HEK293T (cell line): Measurements from ENCODE around the gene RAB15.

Experiments used
- CTCF ChIA-PET: fragments of 350-600 bp; formaldehyde crosslinking; extraction: SDS; loops from one replicate; lab custom pipeline; 2021; ENCODE audit warnings: antibody characterized with exemption, inconsistent platforms; lab: Yijun Ruan, JAX
- POLR2A ChIA-PET: fragments of 350-600 bp; formaldehyde crosslinking; extraction: SDS; loops from one replicate; lab custom pipeline; 2020; ENCODE audit warnings: antibody characterized with exemption, inconsistent platforms; lab: Yijun Ruan, JAX
- DNase-seq: peaks from one replicate; pipeline ENCODE4 v3.0.0; 2012; ENCODE audit warnings: mixed read lengths; ENCODE audit errors: extremely low spot score
- ARNT ChIP-seq: fragments of 450-650 bp; IDR thresholded peaks from 2 replicates; pipeline ENCODE4 v1.6.1; 2017; ENCODE audit warnings: mild to moderate bottlenecking
- BHLHE40 ChIP-seq: fragments of 450-650 bp; IDR thresholded peaks from 2 replicates; pipeline ENCODE4 v1.6.1; 2016; ENCODE audit warnings: mild to moderate bottlenecking, moderate library complexity, borderline replicate concordance
- CTBP1 ChIP-seq: fragments of 450-650 bp; IDR thresholded peaks from 2 replicates; pipeline ENCODE4 v1.6.1; 2016; ENCODE audit warnings: borderline replicate concordance
- ELF4 ChIP-seq: fragments of 450-650 bp; IDR thresholded peaks from 2 replicates; pipeline ENCODE4 v1.6.1; 2017; ENCODE audit warnings: antibody characterized with exemption
- FOXA1 ChIP-seq: fragments of 450-650 bp; IDR thresholded peaks from 2 replicates; pipeline ENCODE4 v1.6.1; 2016; ENCODE audit warnings: mild to moderate bottlenecking
- FOXK2 ChIP-seq: fragments of 450-650 bp; IDR thresholded peaks from 2 replicates; pipeline ENCODE4 v1.6.1; 2016; ENCODE audit warnings: mild to moderate bottlenecking
- FOXM1 ChIP-seq: fragments of 450-650 bp; IDR thresholded peaks from 2 replicates; pipeline ENCODE4 v1.6.1; 2017; ENCODE audit warnings: mild to moderate bottlenecking, borderline replicate concordance
- HDGF ChIP-seq: fragments of 450-650 bp; IDR thresholded peaks from 2 replicates; pipeline ENCODE4 v1.6.1; 2017; ENCODE audit warnings: antibody characterized with exemption, borderline replicate concordance
- L3MBTL2 ChIP-seq: fragments of 450-650 bp; conservative IDR thresholded peaks from 2 replicates; pipeline ENCODE4 v1.6.1; 2016; ENCODE audit warnings: mild to moderate bottlenecking
- LEF1 ChIP-seq: fragments of 450-650 bp; IDR thresholded peaks from 2 replicates; pipeline ENCODE4 v1.6.1; 2017; ENCODE audit warnings: mild to moderate bottlenecking, borderline replicate concordance
- NFRKB ChIP-seq: fragments of 450-650 bp; IDR thresholded peaks from 2 replicates; pipeline ENCODE4 v1.6.1; 2016; ENCODE audit warnings: mild to moderate bottlenecking, moderate library complexity
- SP1 ChIP-seq: fragments of 450-650 bp; IDR thresholded peaks from 2 replicates; pipeline ENCODE4 v1.6.1; 2017
- SUZ12 ChIP-seq: fragments of 450-650 bp; IDR thresholded peaks from 2 replicates; pipeline ENCODE4 v1.6.1; 2016; ENCODE audit warnings: mild to moderate bottlenecking
- TARDBP ChIP-seq: fragments of 450-650 bp; IDR thresholded peaks from 2 replicates; pipeline ENCODE4 v1.6.1; 2016
- ZNF384 ChIP-seq: fragments of 450-650 bp; IDR thresholded peaks from 2 replicates; pipeline ENCODE4 v1.6.1; 2016
- TF ChIP-seq, protein P1 (sequence below): fragments of 450-650 bp; IDR thresholded peaks from 2 replicates; pipeline ENCODE4 v1.6.1; 2016

RAB15 gene

DNA sequence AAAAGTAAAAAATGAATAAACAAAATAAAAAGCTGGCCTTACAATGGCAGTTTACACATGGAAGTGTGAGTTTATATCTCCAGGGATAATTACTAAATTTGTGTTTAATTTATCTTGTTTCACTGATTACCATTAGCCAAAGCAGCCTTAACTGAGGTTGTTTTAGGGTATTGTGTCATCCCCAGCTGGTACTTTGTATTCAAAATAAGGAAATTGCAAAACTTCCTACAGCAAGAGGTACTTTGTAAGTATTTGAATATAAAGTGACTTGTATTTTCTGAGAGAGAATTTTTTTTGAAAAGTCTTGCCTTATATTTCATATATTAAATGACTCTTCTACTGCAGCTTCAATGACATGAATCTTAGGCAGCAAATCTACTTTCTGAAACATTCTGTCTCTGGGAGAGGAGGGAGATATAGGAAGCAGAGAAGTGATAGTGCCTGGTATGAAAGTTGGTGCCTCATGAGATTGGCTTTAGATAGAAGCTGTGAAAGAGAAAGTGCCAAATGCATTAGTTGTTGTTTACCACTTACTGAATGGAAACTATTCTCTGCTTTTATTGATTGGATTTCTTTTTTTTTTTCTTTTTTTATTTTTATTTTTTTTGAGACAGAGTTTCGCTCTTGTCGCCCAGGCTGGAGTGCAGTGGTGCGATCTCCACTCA is 21.3 kb upstream of the RAB15 start:
- ChIA-PET POLR2A (interaction anchor here (0.6 kb wide), 1 partner anchor 8 kb away, joined by 3 read pairs; no protein-coding TSS in a partner anchor), CTCF (interaction anchor here (2.3 kb wide), 1 partner anchor 27 kb away, joined by 9 read pairs; no protein-coding TSS in a partner anchor)
- no peak for DNase-seq
- no peak for TF ChIP-seq NFRKB
- TF ChIP-seq BHLHE40, result no peak
- no peak for TF ChIP-seq LEF1
- TF ChIP-seq TARDBP, result no peak
- TF ChIP-seq CTBP1, result no peak
- TF ChIP-seq ELF4, result no peak

DNA sequence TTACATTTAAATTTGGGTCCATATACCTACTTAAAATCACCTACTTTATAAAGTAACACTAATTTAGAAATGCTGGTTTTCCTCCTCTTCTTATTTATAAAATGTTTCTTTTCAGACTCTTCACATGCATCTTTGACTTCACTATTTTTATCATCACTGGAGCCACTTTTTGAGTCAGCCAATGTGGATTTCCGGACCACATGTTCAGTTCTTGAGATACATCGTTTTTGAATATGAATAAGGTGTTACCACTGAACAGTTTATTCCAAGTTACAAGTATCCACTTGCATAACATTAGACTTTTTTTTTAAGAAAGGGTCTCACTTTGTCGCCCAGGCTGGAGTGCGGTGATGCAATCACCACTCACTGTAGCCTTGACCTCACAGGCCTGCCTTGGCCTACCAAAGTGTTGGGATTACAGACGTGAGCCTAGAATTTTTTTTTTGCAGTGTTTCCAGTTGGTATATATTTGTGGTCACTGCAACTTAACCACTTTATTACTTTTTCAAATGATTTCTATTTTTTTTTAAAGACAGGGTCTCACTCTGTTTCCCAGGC is 20.3 kb upstream of the RAB15 start:
- DNase-seq, result no peak
- no peak for TF ChIP-seq L3MBTL2
- TF ChIP-seq, protein P1, sequence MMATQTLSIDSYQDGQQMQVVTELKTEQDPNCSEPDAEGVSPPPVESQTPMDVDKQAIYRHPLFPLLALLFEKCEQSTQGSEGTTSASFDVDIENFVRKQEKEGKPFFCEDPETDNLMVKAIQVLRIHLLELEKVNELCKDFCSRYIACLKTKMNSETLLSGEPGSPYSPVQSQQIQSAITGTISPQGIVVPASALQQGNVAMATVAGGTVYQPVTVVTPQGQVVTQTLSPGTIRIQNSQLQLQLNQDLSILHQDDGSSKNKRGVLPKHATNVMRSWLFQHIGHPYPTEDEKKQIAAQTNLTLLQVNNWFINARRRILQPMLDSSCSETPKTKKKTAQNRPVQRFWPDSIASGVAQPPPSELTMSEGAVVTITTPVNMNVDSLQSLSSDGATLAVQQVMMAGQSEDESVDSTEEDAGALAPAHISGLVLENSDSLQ, result no peak
- TF ChIP-seq TARDBP, result no peak
- TF ChIP-seq FOXA1, result no peak
- TF ChIP-seq FOXM1, result no peak
- no peak for TF ChIP-seq ZNF384
- no peak for TF ChIP-seq SUZ12
- TF ChIP-seq LEF1, result no peak
- no peak for TF ChIP-seq FOXK2
- TF ChIP-seq ARNT, result no peak
- TF ChIP-seq BHLHE40, result no peak
- TF ChIP-seq NFRKB, result no peak
- TF ChIP-seq HDGF, result no peak
- TF ChIP-seq SP1, result no peak
- no peak for TF ChIP-seq ELF4
- POLR2A ChIA-PET, result interaction anchor here (0.6 kb wide), 1 partner anchor 9 kb away, joined by 3 read pairs; no protein-coding TSS in a partner anchor
- CTCF ChIA-PET, result no interaction called here

DNA sequence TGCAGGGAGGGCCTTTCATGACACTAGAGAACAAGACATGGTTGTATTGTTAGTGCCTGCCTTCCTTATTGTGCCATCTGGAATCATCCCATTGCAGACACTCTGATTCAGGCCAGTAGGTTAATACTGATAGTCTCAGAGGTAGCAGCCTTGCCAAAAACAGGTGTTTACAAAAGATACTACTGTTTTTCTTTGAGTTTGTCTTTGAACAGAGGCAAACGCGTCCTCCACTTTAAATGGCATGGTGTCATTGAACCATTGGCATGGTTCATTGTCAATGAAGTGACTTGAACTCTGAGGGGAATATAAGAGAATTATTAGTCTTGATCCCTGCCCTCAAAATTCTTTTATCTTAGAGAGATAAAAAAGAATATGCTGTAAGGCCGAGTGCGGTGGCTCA is 18.8 kb upstream of the RAB15 start:
- no peak for DNase-seq
- ChIA-PET CTCF (no interaction called here), POLR2A (interaction anchor here (1.1 kb wide), 1 partner anchor 8 kb away, joined by 3 read pairs; no protein-coding TSS in a partner anchor)
- TF ChIP-seq FOXK2 (no peak), LEF1 (no peak), NFRKB (no peak), L3MBTL2 (no peak), FOXM1 (no peak), SP1 (no peak), HDGF (no peak), CTBP1 (no peak), TARDBP (no peak), FOXA1 (no peak), ELF4 (no peak), BHLHE40 (no peak), ARNT (no peak), SUZ12 (no peak), ZNF384 (no peak)
- TF ChIP-seq, protein P1, result no peak

DNA sequence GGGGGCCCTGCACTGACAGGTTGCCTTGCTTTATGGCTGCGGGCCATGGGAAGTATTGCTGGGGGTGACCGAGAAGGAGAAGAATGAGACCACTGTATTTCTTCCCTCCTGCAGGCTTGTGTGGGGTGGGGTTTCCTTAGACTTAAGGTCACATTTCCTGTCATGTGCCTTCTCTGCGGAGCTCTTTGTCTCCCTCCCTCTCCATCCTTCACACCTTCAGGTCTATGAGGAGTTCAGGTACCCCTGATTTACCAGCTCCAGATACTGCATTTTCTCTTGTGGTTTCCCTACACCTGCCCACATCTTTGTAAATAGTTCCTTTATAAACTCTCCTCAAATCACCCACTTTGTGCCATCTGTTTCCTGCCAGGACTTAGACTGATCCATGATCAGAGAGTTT is 18.2 kb upstream of the RAB15 start:
- CTCF ChIA-PET, result no interaction called here
- TF ChIP-seq ELF4, result no peak
- TF ChIP-seq FOXM1, result no peak
- TF ChIP-seq SP1, result no peak
- no peak for TF ChIP-seq NFRKB
- POLR2A ChIA-PET, result interaction anchor here (1.1 kb wide), 1 partner anchor 8 kb away, joined by 3 read pairs; no protein-coding TSS in a partner anchor
- no peak for DNase-seq

DNA sequence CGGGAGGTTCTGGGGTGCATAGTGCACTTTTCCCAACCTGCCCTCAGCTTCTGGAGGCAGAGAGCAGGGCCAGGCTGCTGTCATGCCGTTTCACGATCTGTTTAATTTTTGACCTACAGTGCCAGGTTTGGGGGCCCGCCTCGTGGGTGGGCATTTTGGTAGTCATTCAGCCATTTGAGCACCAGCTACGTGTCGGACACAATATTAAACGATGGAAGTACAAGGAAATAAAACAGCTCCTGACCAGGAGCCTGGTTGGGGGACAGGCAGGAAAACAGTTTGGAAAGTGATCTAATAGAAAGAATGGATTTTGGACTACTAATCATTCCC is 15.3 kb upstream of the RAB15 start:
- ChIA-PET POLR2A (interaction anchor here (0.9 to 3.5 kb wide), 24 partner anchors 9 to 424 kb away, joined by 3 to 36 read pairs (median 6); partner anchors contain the start of genes CHURC1, MAX and RAB15), CTCF (interaction anchor here (1.5 to 2.3 kb wide), 3 partner anchors 13 to 32 kb away, joined by 5 to 24 read pairs (median 10); no protein-coding TSS in a partner anchor)
- no peak for DNase-seq
- TF ChIP-seq CTBP1 (no peak), ZNF384 (no peak), SP1 (no peak), L3MBTL2 (no peak), LEF1 (no peak), SUZ12 (no peak), FOXK2 (no peak), HDGF (no peak), FOXA1 (no peak), NFRKB (no peak), ELF4 (no peak), TARDBP (no peak)
- TF ChIP-seq, protein P1, result no peak
